Measurements from ENCODE around the gene SYT14. TPM values are rescaled to one million over a fixed set of nuclear protein-coding genes. Genes with fewer than 3 reads are reported as not detected.

SYT14 gene
- polyA plus RNA-seq, 1 donor (not counting 4 experiments of a cell fraction or from before 2014, with no cell fraction given): 8.3 TPM

DNA sequence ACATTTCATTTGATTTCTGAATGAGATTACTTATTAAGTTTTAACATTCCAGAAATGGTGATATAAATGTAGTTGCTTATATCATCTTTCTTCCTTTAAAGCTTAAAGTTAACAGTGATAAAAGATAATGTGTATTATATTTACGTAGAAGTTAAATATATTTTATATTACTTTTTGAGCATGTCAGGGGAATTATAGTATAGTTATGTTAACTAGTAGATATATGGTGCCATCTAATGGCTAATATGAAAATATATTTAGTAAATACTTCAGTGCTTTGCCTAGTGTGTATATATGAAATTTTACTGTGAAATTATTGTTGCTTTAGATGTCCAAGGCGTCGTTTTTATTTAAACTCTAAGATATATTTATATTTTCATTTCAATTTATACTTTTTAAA is 51.5 kb downstream of the SYT14 start:
- peaks cover 5% of the 10 kb centered on the region for H3K4me1 ChIP-seq (ENCODE audit: control insufficient read depth, extremely low read depth, insufficient read depth, low read length)
- H3K9ac ChIP-seq (ENCODE audit: control insufficient read depth, extremely low read depth, insufficient read depth, low read length): no peak overlapping the region
- no peaks in the 10 kb centered on the region for H3K9me3 ChIP-seq (ENCODE audit: control insufficient read depth, low read depth, low read length)
- no peak for TF ChIP-seq EZH2 (IDR thresholded peaks at IDR 0.05; ENCODE audit: low read length)
- no peak for TF ChIP-seq CTCF (optimal IDR thresholded peaks at IDR 0.05 in 1 of 3, IDR thresholded peaks at IDR 0.05 in 1 of 3, conservative IDR thresholded peaks at IDR 0.05 in 1 of 3; ENCODE audit: extremely low read depth in 1 of 3, insufficient read depth in 2 of 3, low read length in 3 of 3)
- DNase-seq (ENCODE audit: low read depth, low spot score): no peak
- H3K27me3 ChIP-seq (ENCODE audit: control insufficient read depth, extremely low read depth, insufficient read depth, low read length): no peaks in the 10 kb centered on the region
- no peak overlapping the region for H3K4me3 ChIP-seq (ENCODE audit: control insufficient read depth in 2 of 3, extremely low read depth in 1 of 3, insufficient read depth in 2 of 3, low read depth in 1 of 3, low read length in 3 of 3)
- dilution Hi-C loops (cut with MboI; ENCODE audit: extremely low pct_ligation_motif_present, low sequenced_read_pairs): loop anchor here (25.0 kb wide), 1 partner anchor 152 kb away; the partner anchor contains the start of gene UTP25
- H3K9me1 ChIP-seq (ENCODE audit: control insufficient read depth, extremely low read depth, insufficient read depth, low read length): no peaks in the 10 kb centered on the region
- no peak overlapping the region for H3K4me2 ChIP-seq (ENCODE audit: control insufficient read depth, extremely low read depth, insufficient read depth, low read depth, low read length)
- no peaks in the 10 kb centered on the region for H4K20me1 ChIP-seq (ENCODE audit: control insufficient read depth, extremely low read depth, insufficient read depth, low read length)
- no peaks in the 10 kb centered on the region for H3K36me3 ChIP-seq (ENCODE audit: control insufficient read depth in 2 of 2, extremely low read depth in 1 of 2, insufficient read depth in 2 of 2, low read length in 2 of 2)
- H2AFZ ChIP-seq (ENCODE audit: control insufficient read depth, low read length): no peak overlapping the region
- no peak overlapping the region for H3K27ac ChIP-seq (ENCODE audit: control insufficient read depth, insufficient read depth, low read length)
- no peaks in the 10 kb centered on the region for H3K79me2 ChIP-seq (ENCODE audit: control insufficient read depth, insufficient read depth, low read length)
- FAIRE-seq: no peak

DNA sequence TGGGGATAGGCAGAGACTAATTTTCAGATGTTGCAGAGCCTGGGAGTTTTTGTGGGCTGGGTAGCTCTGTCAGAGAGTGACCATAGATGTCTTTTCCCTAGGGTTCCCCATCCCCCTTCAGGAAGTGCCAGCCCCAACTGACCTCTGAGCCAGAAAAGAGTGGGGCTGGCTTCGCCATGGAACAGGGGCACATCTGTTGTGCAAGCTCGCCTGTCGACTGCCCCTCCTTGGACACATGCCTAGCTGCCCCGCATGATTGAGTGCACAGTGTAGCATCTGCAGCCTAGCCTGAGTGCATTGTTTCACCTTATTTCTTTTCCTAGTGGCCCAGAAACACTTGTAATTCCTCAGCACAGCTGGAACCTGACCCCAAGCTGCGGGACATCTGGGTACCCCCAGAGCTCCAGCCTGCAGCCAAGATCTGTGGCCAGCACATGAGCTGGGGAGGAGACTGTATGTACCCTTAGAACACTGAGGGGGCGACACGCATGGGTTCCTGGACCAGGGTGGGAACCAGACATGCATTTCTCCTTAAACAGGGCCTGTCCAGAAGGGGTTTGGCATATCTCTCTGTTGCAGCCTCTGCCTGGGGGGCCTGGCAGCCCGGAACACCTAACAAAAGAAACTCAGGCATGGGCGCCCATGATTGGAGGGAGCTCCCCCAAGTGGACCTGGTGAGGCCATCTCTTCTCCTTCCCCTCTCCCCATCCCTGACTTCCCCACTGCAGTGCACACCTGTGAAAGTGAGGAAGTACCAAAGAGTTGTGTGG is 55.2 kb downstream of the SYT14 start:
- Histone ChIP-seq H3K9me1 (ENCODE audit: control insufficient read depth, extremely low read depth, insufficient read depth, low read length) (no peaks in the 10 kb centered on the region), H3K9ac (ENCODE audit: control insufficient read depth, extremely low read depth, insufficient read depth, low read length) (no peak overlapping the region), H4K20me1 (ENCODE audit: control insufficient read depth, extremely low read depth, insufficient read depth, low read length) (no peaks in the 10 kb centered on the region), H3K4me3 (ENCODE audit: control insufficient read depth in 2 of 3, extremely low read depth in 1 of 3, insufficient read depth in 2 of 3, low read depth in 1 of 3, low read length in 3 of 3) (no peak overlapping the region), H3K4me2 (ENCODE audit: control insufficient read depth, extremely low read depth, insufficient read depth, low read depth, low read length) (no peak overlapping the region), H3K9me3 (ENCODE audit: control insufficient read depth, low read depth, low read length) (no peaks in the 10 kb centered on the region), H3K27ac (ENCODE audit: control insufficient read depth, insufficient read depth, low read length) (no peak overlapping the region), H2AFZ (ENCODE audit: control insufficient read depth, low read length) (no peak overlapping the region), H3K4me1 (ENCODE audit: control insufficient read depth, extremely low read depth, insufficient read depth, low read length) (peaks cover 5% of the 10 kb centered on the region), H3K79me2 (ENCODE audit: control insufficient read depth, insufficient read depth, low read length) (no peaks in the 10 kb centered on the region), H3K27me3 (ENCODE audit: control insufficient read depth, extremely low read depth, insufficient read depth, low read length) (no peaks in the 10 kb centered on the region), H3K36me3 (ENCODE audit: control insufficient read depth in 2 of 2, extremely low read depth in 1 of 2, insufficient read depth in 2 of 2, low read length in 2 of 2) (no peaks in the 10 kb centered on the region)
- DNase-seq (ENCODE audit: low read depth, low spot score) (no peak), FAIRE-seq (no peak)
- dilution Hi-C loops (cut with MboI; ENCODE audit: extremely low pct_ligation_motif_present, low sequenced_read_pairs): loop anchor here (25.0 kb wide), 1 partner anchor 156 kb away; the partner anchor contains the start of gene UTP25
- TF ChIP-seq EZH2 (IDR thresholded peaks at IDR 0.05; ENCODE audit: low read length) (no peak), CTCF (optimal IDR thresholded peaks at IDR 0.05 in 1 of 3, IDR thresholded peaks at IDR 0.05 in 1 of 3, conservative IDR thresholded peaks at IDR 0.05 in 1 of 3; ENCODE audit: extremely low read depth in 1 of 3, insufficient read depth in 2 of 3, low read length in 3 of 3) (no peak)
